Measurements from ENCODE around the gene SLC35D1.
"Not testable (repeated sequence)": the region's sequence is repeated elsewhere in the genome, so short reads cannot be mapped to it uniquely, and the experiment has no call there.

The SLC35D1 gene

GRCh38 chr1:67053785-67054772 lies at the start of gene SLC35D1:
Gene SLC35D1 (minus strand): TSS chr1:67054148. CDS start chr1:67054013, 135 bp downstream.
- DNase-seq: peak; percentile 85

GRCh38 chr1:67103548-67103947 lies 49.6 kb upstream of the SLC35D1 start:
- no peak for DNase-seq

GRCh38 chr1:67100833-67101232 lies 46.9 kb upstream of the SLC35D1 start:
- DNase-seq: no peak

GRCh38 chr1:67097305-67097704 lies 43.4 kb upstream of the SLC35D1 start:
- no peak for DNase-seq

- DNase-seq: no peak
Observed at GRCh38 chr1:67094191-67094590, 40.2 kb upstream of the SLC35D1 start.

GRCh38 chr1:67089685-67090208 lies 35.8 kb upstream of the SLC35D1 start:
- no peak for DNase-seq

GRCh38 chr1:67088440-67088839 lies 34.5 kb upstream of the SLC35D1 start:
- DNase-seq: no peak

GRCh38 chr1:67085326-67085725 lies 31.4 kb upstream of the SLC35D1 start:
- no peak for DNase-seq

- no peak for DNase-seq
Observed at GRCh38 chr1:67084765-67085318, 30.9 kb upstream of the SLC35D1 start.

GRCh38 chr1:67078291-67078690 lies 24.3 kb upstream of the SLC35D1 start:
- DNase-seq: no peak

GRCh38 chr1:67077593-67077992 lies 23.6 kb upstream of the SLC35D1 start:
- no peak for DNase-seq

GRCh38 chr1:67072749-67073148 lies 18.8 kb upstream of the SLC35D1 start:
- no peak for DNase-seq

GRCh38 chr1:67067655-67068054 lies 13.7 kb upstream of the SLC35D1 start:
- not testable (repeated sequence) for DNase-seq

GRCh38 chr1:67062412-67062811 lies 8.5 kb upstream of the SLC35D1 start:
- DNase-seq: no peak

GRCh38 chr1:67061266-67061665 lies 7.3 kb upstream of the SLC35D1 start:
- DNase-seq: no peak

GRCh38 chr1:67060811-67061218 lies 6.9 kb upstream of the SLC35D1 start:
- DNase-seq: no peak

- DNase-seq: no peak
Observed at GRCh38 chr1:67059346-67059745, 5.4 kb upstream of the SLC35D1 start.

- DNase-seq: no peak
Observed at GRCh38 chr1:67058761-67059160, 4.8 kb upstream of the SLC35D1 start.

- DNase-seq: no peak
Observed at GRCh38 chr1:67058242-67058641, 4.3 kb upstream of the SLC35D1 start.

GRCh38 chr1:67053535-67053784 lies 488 bp downstream of the SLC35D1 start:
- DNase-seq: no peak

GRCh38 chr1:67052741-67053534 lies 1.0 kb downstream of the SLC35D1 start:
- DNase-seq: peak; percentile 41

- no peak for DNase-seq
Observed at GRCh38 chr1:67051196-67051595, 2.8 kb downstream of the SLC35D1 start.

GRCh38 chr1:67044631-67045270 lies 9.2 kb downstream of the SLC35D1 start:
- no peak for DNase-seq
